Gastroesophageal sphincter (tissue), 3 donors: ENCODE data around the gene VPS8.

Experiments
- POLR2A ChIP-seq, 2 donors: fragments of 450-650 bp; IDR thresholded peaks; one replicate each; pipeline ENCODE4 v1.6.1; 2017; ENCODE audit warnings: antibody characterized with exemption in 2 of 2, mild to moderate bottlenecking in 2 of 2, moderate library complexity in 1 of 2
- TF ChIP-seq, protein P1 (sequence below), 4 experiments: fragments of 200-600 bp in 2 of 4; fragments of 450-650 bp in 2 of 4; sonication (generic) in 1 of 4; IDR thresholded peaks; one replicate each; pipeline ENCODE4 v1.5.1; 2017 to 2019; ENCODE audit warnings: antibody characterized with exemption in 4 of 4, mild to moderate bottlenecking in 2 of 4, moderate library complexity in 2 of 4

DNA sequence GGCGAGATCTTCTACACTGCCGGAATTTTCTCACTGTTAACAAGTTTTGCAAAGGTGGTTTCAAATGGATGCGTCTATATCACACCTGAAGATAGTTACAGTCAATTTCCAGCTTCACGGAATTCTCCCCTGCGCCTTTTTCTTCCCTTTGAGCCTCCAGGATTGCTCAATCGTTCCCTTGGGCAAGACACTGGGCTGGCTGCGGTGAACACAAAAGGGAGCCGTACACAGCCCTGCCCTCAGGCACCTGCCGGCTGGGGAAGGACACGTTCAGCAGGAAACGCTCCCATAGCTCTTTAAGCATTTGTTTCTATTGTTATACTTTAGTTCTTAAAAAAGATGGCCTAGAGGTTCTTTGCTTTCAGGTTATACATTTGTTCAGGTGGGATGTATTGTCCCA, 255.2 kb downstream of the VPS8 start:
- TF ChIP-seq POLR2A (IDR thresholded peaks at IDR 0.05), result no peak
- TF ChIP-seq, protein P1, sequence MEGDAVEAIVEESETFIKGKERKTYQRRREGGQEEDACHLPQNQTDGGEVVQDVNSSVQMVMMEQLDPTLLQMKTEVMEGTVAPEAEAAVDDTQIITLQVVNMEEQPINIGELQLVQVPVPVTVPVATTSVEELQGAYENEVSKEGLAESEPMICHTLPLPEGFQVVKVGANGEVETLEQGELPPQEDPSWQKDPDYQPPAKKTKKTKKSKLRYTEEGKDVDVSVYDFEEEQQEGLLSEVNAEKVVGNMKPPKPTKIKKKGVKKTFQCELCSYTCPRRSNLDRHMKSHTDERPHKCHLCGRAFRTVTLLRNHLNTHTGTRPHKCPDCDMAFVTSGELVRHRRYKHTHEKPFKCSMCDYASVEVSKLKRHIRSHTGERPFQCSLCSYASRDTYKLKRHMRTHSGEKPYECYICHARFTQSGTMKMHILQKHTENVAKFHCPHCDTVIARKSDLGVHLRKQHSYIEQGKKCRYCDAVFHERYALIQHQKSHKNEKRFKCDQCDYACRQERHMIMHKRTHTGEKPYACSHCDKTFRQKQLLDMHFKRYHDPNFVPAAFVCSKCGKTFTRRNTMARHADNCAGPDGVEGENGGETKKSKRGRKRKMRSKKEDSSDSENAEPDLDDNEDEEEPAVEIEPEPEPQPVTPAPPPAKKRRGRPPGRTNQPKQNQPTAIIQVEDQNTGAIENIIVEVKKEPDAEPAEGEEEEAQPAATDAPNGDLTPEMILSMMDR (IDR thresholded peaks at IDR 0.05), result no peak
